Transverse colon (tissue), 4 donors: Measurements from ENCODE around the gene KCNK17. TPM values are rescaled to one million over a fixed set of nuclear protein-coding genes. Genes with fewer than 3 reads are reported as not detected.

Experiments used
- DNase-seq: peaks from one replicate; pipeline ENCODE4 v3.0.0-alpha.2; 2019
- H3K27ac ChIP-seq, 4 donors: fragments of 200-600 bp; sonication (generic); 2 replicates each; pipeline ENCODE4 v1.5.1; 2016 to 2018; ENCODE audit warnings: inconsistent platforms in 4 of 4
- H3K27me3 ChIP-seq: fragments of 200-600 bp; sonication (generic); 2 replicates; pipeline ENCODE4 v1.5.1; 2017; ENCODE audit warnings: inconsistent platforms
- H3K36me3 ChIP-seq, 4 donors: fragments of 200-600 bp; sonication (generic); 2 replicates each; pipeline ENCODE4 v1.5.1; 2017 to 2019; ENCODE audit warnings: inconsistent platforms in 4 of 4
- H3K4me1 ChIP-seq, 4 donors: fragments of 200-600 bp; sonication (generic); 2 replicates each; pipeline ENCODE4 v1.5.1; 2017 to 2020; ENCODE audit warnings: inconsistent platforms in 4 of 4
- H3K4me3 ChIP-seq, 4 donors: fragments of 200-600 bp; sonication (generic); 1 replicate in 1 of 4; 2 replicates in 3 of 4; pipeline versions ENCODE4 v1.5.1 to v1.6.1; 2017 to 2019; ENCODE audit warnings: inconsistent platforms in 4 of 4
- H3K9me3 ChIP-seq, 2 donors: fragments of 200-600 bp; sonication (generic); 2 replicates each; pipeline ENCODE4 v1.5.1; 2017 to 2019; ENCODE audit warnings: inconsistent platforms in 2 of 2
- CTCF ChIP-seq, 5 experiments: fragments of 200-600 bp in 3 of 5; fragments of 450-650 bp in 2 of 5; sonication (generic) in 3 of 5; IDR thresholded peaks; 1 replicate in 2 of 5; 2 replicates in 3 of 5; pipeline ENCODE4 v1.5.1; 2016 to 2017; ENCODE audit warnings: antibody characterized with exemption in 5 of 5, inconsistent platforms in 3 of 5, mild to moderate bottlenecking in 2 of 5, moderate library complexity in 1 of 5
- EP300 ChIP-seq: sonication (generic); formaldehyde crosslinking; IDR thresholded peaks from one replicate; pipeline ENCODE4 v1.6.1; 2017; ENCODE audit warnings: antibody characterized with exemption, low read depth
- POLR2A ChIP-seq: fragments of 450-650 bp; IDR thresholded peaks from one replicate; pipeline ENCODE4 v1.6.1; 2016; ENCODE audit warnings: antibody characterized with exemption, mild to moderate bottlenecking, moderate library complexity
- POLR2AphosphoS5 ChIP-seq, 3 donors: sonication (generic); formaldehyde crosslinking; IDR thresholded peaks; one replicate each; pipeline ENCODE4 v1.6.1; 2016; ENCODE audit warnings: antibody characterized with exemption in 3 of 3
- WGBS, 2 donors: methylation state at CpG; one replicate each; pipeline ENCODE4 v1.1.5; 2018; ENCODE audit warnings: low coverage in 1 of 2; 5-methylcytosine and 5-hydroxymethylcytosine counted together
- in situ Hi-C, 4 donors: fragments of 200-750 bp; cut with MboI; loops; one replicate each; pipeline versions ENCODE4 v1.15.0 to v1.15.1; 2017; ENCODE audit warnings: low sequenced_read_pairs in 3 of 4, low pct_ligation_motif_present in 1 of 4, low pct_unique_long_range_greater_than_20kb in 1 of 4
- intact Hi-C: fragments of 100-400 bp; cut with DNase I; formaldehyde crosslinking; loops from one replicate; pipeline ENCODE4 v1.15.1; 2023; ENCODE audit warnings: low total_unique reads
- total RNA-seq, 4 donors: library from RNA; depleted of rRNA; stranded (reverse); fragments of >200 nt; gene quantifications; one replicate each; pipeline ENCODE4 v1.1.0, GENCODE V29; 2016

KCNK17 gene
- total RNA-seq, 4 donors from 2014 or later: 0.96 TPM; not detected in 3

GRCh38 chr6:39307462-39307861 lies 6.8 kb downstream of the KCNK17 start:
- in situ Hi-C loops: loop anchor here (5.0 to 25.0 kb wide), 6 partner anchors 140 to 445 kb away; no protein-coding TSS in a partner anchor
- Histone ChIP-seq H3K27ac (no peak overlapping the region), H3K9me3 (no peaks in the 10 kb centered on the region), H3K4me1 (peaks cover 0 to 6% (median 3%) of the 10 kb centered on the region in 4 donors), H3K27me3 (peaks cover 14% of the 10 kb centered on the region), H3K4me3 (no peak overlapping the region), H3K36me3 (no peaks in the 10 kb centered on the region)
- TF ChIP-seq POLR2A (no peak), EP300 (no peak), POLR2AphosphoS5 (IDR thresholded peaks at IDR 0.05) (no peak), CTCF (IDR thresholded peaks at IDR 0.05) (no peak)
- 80 to 86% methylated on average over 1 to 3 of the region's 3 CpGs for WGBS, 2 donors
- no peak for DNase-seq
- intact Hi-C loops: loop anchor here (5.0 kb wide), 1 partner anchor 335 kb away; no protein-coding TSS in a partner anchor

- intact Hi-C loops: loop anchor here (2.0 to 5.0 kb wide), 2 partner anchors 138 to 333 kb away; no protein-coding TSS in a partner anchor
- Histone ChIP-seq H3K27ac (no peak overlapping the region), H3K4me3 (no peak overlapping the region), H3K9me3 (no peaks in the 10 kb centered on the region), H3K36me3 (no peaks in the 10 kb centered on the region), H3K27me3 (no peaks in the 10 kb centered on the region), H3K4me1 (peaks cover 0 to 6% (median 3%) of the 10 kb centered on the region in 4 donors)
- TF ChIP-seq CTCF (IDR thresholded peaks at IDR 0.05) (no peak), POLR2AphosphoS5 (IDR thresholded peaks at IDR 0.05) (no peak), POLR2A (no peak), EP300 (no peak)
- DNase-seq: no peak
- in situ Hi-C loops: loop anchor here (5.0 to 25.0 kb wide), 7 partner anchors 138 to 443 kb away; no protein-coding TSS in a partner anchor
These were observed 9.3 kb downstream of the KCNK17 start for GRCh38 chr6:39304951-39305350.

- Histone ChIP-seq H3K27me3 (no peaks in the 10 kb centered on the region), H3K4me3 (no peak overlapping the region), H3K9me3 (no peaks in the 10 kb centered on the region), H3K27ac (no peak overlapping the region), H3K4me1 (peaks cover 0 to 6% (median 3%) of the 10 kb centered on the region in 4 donors), H3K36me3 (no peaks in the 10 kb centered on the region)
- DNase-seq: no peak
- in situ Hi-C loops: loop anchor here (5.0 to 25.0 kb wide), 6 partner anchors 136 to 441 kb away; no protein-coding TSS in a partner anchor
- WGBS, 2 donors: 50 to 85% methylated on average over 2 to 30 of the region's 30 CpGs
- intact Hi-C loops: loop anchor here (2.0 kb wide), 1 partner anchor 137 kb away; no protein-coding TSS in a partner anchor
- TF ChIP-seq POLR2AphosphoS5 (IDR thresholded peaks at IDR 0.05) (no peak), CTCF (IDR thresholded peaks at IDR 0.05) (no peak), POLR2A (no peak), EP300 (no peak)
These were observed 10.6 kb downstream of the KCNK17 start for GRCh38 chr6:39303425-39304153.

GRCh38 chr6:39302669-39303424 lies 11.4 kb downstream of the KCNK17 start:
- TF ChIP-seq CTCF (IDR thresholded peaks at IDR 0.05): peak; percentile 84 to 97 (median 92)
- peak in 1 of 3 donors; percentile 13 for TF ChIP-seq POLR2AphosphoS5 (IDR thresholded peaks at IDR 0.05)
- TF ChIP-seq EP300: no peak
- TF ChIP-seq POLR2A: no peak
- WGBS, 2 donors: 8 to 30% methylated on average over 2 to 11 of the region's 11 CpGs
- Histone ChIP-seq H3K27ac (no peak overlapping the region), H3K9me3 (no peaks in the 10 kb centered on the region), H3K27me3 (no peaks in the 10 kb centered on the region), H3K36me3 (no peaks in the 10 kb centered on the region), H3K4me3 (no peak overlapping the region), H3K4me1 (peaks cover 0 to 6% (median 3%) of the 10 kb centered on the region in 4 donors)
- in situ Hi-C loops (loop anchor here (5.0 to 25.0 kb wide), 6 partner anchors 136 to 441 kb away; no protein-coding TSS in a partner anchor), intact Hi-C loops (no loop called here)
- peak; percentile 91 for DNase-seq
